Retina (tissue), 1 donor: ENCODE data around the gene PTPRN2.
"Not testable (repeated sequence)": the region's sequence is repeated elsewhere in the genome, so short reads cannot be mapped to it uniquely, and the experiment has no call there.

ENCODE experiments used
- DNase-seq: peaks from one replicate; pipeline ENCODE4 v3.0.0-alpha.2; 2016

The PTPRN2 gene

GRCh38 chr7:158289231-158289630 lies 298.4 kb downstream of the PTPRN2 start:
- DNase-seq = no peak

GRCh38 chr7:158286210-158286609 lies 301.4 kb downstream of the PTPRN2 start:
- no peak for DNase-seq

- DNase-seq = no peak
These were observed 302.2 kb downstream of the PTPRN2 start for GRCh38 chr7:158285383-158285770.

GRCh38 chr7:158284617-158285382 lies 302.8 kb downstream of the PTPRN2 start:
- DNase-seq = no peak

- no peak for DNase-seq
These were observed 303.5 kb downstream of the PTPRN2 start for GRCh38 chr7:158284121-158284520.

- no peak for DNase-seq
These were observed 304.3 kb downstream of the PTPRN2 start for GRCh38 chr7:158283016-158283974.

- no peak for DNase-seq
These were observed 305.1 kb downstream of the PTPRN2 start for GRCh38 chr7:158282461-158283001.

GRCh38 chr7:158281441-158281840 lies 306.2 kb downstream of the PTPRN2 start:
- DNase-seq = no peak

GRCh38 chr7:158280448-158281144 lies 307.0 kb downstream of the PTPRN2 start:
- no peak for DNase-seq

GRCh38 chr7:158279539-158280447 lies 307.8 kb downstream of the PTPRN2 start:
- DNase-seq = no peak

- DNase-seq = no peak
These were observed 308.8 kb downstream of the PTPRN2 start for GRCh38 chr7:158278745-158279320.

GRCh38 chr7:158277219-158278141 lies 310.1 kb downstream of the PTPRN2 start:
- DNase-seq = no peak

GRCh38 chr7:158276414-158277218 lies 311.0 kb downstream of the PTPRN2 start:
- DNase-seq = no peak

GRCh38 chr7:158275711-158276413 lies 311.8 kb downstream of the PTPRN2 start:
- no peak for DNase-seq

- no peak for DNase-seq
These were observed 312.6 kb downstream of the PTPRN2 start for GRCh38 chr7:158274996-158275395.

- DNase-seq = no peak
These were observed 313.2 kb downstream of the PTPRN2 start for GRCh38 chr7:158274404-158274811.

- DNase-seq = not testable (repeated sequence)
These were observed 313.8 kb downstream of the PTPRN2 start for GRCh38 chr7:158273756-158274342.

- no peak for DNase-seq
These were observed 314.4 kb downstream of the PTPRN2 start for GRCh38 chr7:158273138-158273651.
